HG03025 (cell line): ENCODE measurements around the gene SCFD1.

ENCODE experiments used
- ATAC-seq: cut with Tn5 transposase; IDR thresholded peaks from one replicate; pipeline ENCODE4 v1.9.1; 2021; ENCODE audit warnings: mild to moderate bottlenecking, moderate library complexity; ENCODE audit not compliant: unreplicated experiment, low FRiP score

The SCFD1 gene

DNA sequence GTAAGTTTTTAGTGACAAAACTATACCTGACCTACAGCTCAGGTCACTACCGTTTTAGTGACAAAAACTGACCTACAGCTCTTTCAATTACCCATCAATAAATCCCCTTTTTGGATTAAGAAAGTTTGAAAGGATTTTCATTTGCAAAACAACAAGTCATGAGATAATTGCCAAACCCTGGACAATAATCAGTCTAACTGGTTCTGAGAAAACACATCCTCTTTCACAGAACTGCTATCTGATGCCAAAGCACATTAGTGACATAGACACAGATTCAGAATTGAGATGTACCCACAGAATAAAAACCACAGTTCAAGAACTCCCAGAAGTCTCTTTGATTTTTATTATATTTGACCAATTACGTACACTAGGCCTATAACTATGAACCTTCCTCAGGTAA is 126.2 kb downstream of the SCFD1 start:
- no peak for ATAC-seq

DNA sequence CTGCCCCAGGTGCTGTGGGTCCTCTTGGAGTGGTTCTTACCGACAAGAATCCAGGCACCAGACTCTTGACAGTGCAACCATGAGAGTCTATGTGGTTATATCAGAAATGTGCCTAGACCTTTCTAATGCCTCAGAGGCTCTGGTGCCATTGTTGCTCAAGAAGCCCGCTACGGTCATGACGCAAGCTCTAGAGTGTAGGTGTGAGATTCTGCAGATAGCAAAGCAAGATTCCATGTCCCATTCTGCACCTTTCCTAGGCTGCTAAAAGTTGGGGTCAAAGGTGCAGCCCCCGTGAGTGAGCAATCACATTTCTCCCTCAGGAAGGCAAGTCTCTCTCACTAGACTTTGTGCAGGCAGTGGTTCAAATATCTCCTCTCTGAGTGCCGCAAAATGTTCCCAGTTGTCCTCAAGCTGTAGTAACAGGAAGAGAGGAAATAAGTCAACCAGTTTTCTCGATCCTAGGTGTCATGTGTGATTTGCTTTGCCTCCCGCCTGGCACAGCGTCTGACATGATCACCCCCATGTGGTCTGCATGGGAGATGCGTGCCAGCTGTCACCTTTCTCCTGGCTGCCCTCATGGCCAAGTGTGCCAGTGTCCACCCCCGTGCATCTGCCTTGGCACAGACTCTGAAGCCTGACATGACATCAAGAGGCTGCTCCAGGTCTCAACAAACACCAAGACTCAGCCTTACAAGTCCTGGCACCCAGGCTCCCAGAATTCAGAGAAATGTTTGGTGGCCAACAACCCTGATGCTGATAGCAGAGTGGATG is 129.7 kb downstream of the SCFD1 start:
- no peak for ATAC-seq

DNA sequence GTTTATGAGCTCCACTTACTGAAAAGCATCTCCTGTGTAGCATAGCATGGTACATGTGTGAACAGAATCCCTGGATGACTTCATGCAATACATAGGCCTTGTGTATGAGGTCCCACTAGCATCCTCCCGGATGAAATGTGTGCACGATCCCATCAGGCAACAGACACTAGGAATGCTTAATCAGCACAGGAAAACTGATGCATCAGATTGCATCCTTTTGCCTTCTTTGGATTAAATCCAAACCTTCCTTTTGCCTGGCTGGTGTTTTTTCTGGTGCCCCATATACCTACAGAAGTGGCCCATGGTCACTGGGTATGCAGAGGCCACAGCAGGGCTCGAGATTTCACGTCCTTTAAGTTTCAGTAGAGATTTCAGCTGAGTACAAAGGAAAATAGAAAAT is 131.3 kb downstream of the SCFD1 start:
- ATAC-seq, result no peak

DNA sequence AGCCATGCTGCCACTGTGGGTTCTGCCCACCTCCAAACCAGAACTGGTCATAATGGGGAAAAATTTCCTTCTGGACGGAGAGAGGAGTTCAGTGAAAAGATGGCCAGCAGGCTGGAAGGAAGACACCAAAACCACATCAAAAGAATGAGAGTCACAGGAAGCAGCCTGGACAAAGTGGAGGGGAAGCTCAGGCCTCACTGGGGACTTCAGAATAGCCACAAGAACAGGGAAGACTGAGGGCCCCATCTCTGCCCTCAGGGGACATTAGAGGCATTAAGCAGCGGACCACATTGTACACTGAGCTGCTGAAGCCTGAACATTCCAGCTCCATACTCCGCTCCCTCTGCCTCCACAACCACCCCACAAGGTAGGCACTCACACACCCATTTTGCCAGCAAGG is 132.7 kb downstream of the SCFD1 start:
- no peak for ATAC-seq

DNA sequence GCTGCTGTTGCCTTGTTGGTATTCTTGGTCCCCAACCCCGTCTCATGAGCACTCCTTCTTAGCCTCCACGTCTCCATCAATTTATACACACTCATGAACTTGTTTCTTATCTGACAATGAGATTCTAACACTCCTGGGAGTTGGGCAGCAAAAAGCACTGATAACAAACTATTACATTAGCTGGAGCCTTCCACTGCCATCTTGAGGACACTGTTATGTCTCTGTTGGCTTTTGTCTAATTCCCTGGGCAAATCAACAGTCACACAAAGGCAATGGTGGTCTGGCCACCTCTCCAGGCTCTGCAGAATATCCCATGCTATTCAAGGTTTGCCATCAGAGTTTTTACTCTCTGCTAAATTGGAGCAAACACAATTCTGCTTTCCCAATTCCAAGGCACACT is 134.5 kb downstream of the SCFD1 start:
- ATAC-seq, result no peak

DNA sequence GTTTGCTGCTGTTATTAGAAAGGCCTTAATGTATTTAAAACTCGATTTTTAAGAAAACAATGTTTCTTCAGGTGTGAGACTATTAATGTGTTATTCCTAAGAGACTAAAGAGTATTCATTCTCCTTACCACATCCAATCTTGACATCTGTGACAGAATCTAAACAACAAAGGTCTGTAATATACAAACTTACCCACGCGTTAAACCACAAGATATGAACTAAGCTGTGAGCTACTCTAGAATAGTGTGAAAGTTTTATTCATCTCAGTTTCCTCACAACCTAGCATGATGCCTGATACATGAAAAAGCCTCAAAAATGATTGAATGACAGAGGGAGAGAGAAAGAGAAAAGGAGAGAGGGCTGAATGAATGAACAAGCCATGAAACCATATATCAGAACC is 135.0 kb downstream of the SCFD1 start:
- no peak for ATAC-seq

DNA sequence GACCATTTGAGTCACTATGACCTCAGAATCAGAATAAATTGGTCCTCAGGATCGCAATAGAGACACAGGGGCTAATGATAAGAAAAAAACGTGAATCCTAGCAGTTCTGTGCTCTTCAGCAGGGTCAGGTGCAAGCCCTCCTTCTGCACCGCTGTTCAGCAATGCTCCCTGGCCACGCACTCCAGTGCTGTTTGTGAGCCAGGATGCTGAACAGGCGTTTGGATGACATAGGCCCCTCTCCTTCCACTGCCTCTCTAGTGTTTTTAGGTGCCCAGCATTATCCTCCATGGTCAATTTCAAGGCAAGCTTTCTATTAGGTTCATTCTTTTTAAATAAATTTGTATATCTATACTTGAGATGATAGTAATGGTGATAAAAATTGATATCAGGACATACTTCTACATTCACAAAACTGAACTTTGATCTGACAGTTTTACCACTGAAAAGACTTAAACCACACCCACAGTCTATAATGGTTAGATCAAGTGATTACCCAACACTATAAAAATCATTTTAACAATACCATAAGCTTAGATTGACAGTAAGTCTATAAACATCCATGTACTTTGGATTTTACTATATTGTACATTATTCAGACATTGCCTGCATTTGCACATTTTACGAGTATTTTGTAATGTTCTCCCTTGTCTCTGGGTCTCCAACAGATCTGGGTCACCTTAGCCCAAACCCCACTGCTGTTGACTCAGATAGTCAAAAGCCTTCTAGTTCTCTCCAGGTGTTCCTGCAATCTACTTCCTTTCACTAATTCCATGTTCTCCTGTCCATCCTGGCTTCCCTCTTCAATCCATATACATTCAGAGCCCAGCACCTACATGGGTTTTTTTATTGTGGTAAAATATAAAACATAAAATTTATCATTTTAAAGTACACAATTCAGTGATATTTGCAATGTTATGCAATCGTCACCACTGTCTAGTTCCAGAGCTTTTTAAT is 137.3 kb downstream of the SCFD1 start:
- ATAC-seq, result no peak

DNA sequence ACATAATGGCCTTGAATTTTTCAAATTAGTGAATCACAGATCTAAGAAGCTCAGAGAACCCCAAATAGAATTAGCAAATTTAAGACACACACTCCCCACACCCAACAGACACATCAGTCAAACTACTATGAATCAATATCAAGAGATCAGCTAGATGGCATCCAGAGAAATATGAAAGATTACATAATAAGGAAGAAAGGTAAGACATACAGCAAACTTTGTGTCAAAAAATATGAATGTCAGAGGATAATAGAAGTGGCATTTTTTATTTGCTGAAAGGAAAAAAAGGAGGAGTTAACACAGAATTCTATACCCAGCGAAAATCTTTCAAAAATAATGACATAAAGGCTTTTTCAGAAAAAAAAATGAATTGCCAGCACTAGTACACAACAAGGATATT is 141.8 kb downstream of the SCFD1 start:
- no peak for ATAC-seq

DNA sequence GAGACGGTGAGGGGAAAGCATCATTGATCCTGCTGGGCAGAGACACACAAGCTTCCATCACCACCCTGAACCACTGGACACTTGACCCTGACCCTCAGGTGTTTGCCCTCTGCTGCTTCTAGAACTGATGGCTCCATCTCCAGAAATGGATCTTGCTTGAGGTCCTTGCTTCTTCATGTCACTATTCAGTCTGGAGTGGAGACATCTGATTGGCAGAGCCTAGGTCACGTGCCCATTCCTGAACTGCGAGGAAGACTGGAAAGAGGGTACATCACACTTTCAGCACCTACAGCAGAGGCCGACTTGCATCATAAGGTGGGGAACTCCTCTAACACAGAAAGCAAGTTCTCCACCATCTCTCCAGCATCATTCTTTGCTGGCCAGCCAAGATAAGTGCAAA is 145.5 kb downstream of the SCFD1 start:
- no peak for ATAC-seq

DNA sequence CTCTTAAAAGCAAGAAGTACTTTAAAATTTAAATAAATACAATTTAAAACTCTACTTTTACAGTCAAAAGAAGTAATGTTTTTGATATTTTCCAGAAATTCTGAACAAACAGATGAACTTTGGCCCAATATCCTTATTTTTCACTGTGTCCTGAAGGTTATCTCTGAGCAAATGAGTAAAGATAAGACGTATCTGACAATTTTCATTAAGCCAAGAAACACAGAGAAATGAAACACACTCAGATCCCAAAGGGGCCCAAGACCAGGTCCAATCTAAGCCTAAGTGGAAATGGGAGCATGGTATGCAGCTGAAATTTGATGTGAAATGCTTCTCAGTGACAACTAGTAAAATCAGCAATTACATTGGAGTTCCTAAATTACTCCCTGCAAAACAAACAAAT is 146.7 kb downstream of the SCFD1 start:
- no peak for ATAC-seq

DNA sequence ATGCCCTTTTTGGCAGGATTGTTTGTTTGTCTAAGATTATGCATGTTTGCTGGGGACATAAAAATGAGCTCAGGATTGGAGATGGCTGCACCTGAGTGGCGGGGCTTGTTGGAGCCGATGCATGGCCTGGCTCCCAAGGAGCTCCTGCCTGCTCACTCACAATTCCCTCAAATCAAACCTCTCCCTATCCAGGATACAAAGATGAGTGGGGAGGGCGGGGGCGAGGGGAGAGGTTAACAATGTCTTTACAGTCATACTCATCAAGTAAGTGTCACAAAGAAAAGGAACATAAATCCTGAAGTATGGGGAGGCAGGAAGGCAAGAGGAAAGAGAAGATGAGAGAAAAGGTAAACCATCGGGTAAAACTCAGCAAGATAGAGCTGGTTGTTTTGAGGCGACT is 148.3 kb downstream of the SCFD1 start:
- ATAC-seq, result no peak

DNA sequence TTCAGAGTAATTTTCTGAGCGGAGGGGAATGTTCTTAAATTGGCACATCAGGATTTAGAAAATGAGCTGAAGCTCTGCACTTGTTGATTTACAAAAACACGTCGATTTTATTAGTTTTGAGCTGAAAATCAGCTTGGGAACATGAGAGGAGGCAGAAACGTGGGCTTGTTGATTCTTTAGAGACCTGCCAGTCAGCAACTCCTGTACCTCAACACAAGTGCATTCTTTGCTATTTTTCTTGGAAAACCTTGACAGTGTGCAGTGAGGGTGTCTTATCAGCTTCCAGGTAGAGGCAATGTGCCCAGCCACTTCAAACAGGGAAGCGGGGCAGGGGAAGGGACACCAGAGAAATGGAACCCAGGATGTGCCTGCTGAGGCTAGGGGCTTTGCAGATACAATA is 149.5 kb downstream of the SCFD1 start:
- no peak for ATAC-seq

DNA sequence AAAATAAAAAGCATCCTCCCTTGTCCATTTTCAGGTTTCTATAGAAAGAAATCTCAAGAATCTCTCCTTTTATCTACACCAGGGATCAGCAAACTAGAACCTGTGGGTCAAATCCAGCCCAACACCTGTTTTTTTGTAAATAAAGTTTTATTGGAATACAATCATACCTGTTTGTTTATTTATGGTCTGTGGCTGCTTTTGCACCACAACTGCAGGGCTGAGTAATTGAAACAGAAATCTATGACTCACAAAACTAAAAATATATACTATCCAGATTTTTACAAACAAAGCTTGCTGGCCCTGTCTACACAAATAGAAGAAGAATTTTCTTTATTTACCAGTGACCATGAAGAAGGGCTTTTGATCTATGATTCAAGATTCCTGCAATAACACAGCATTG is 157.1 kb downstream of the SCFD1 start:
- no peak for ATAC-seq
